ENCODE measurements around the gene DHX34. TPM values are rescaled to one million over a fixed set of nuclear protein-coding genes. Genes with fewer than 3 reads are reported as not detected.

Gene DHX34
- total RNA-seq, 1 donor from 2014 or later: 17.7 TPM

- H3K4me3 Mint-ChIP-seq (ENCODE audit: unreplicated experiment): peak overlapping the region; percentile 14
- TF ChIP-seq CTCF (IDR thresholded peaks at IDR 0.05; ENCODE audit: insufficient read depth, low read depth, low read length) (no peak), EZH2 (IDR thresholded peaks at IDR 0.05; ENCODE audit: insufficient read depth, low read length) (no peak)
- Histone ChIP-seq H2AFZ (ENCODE audit: low read depth, low read length) (no peak overlapping the region), H3K9ac (ENCODE audit: low read length) (no peak overlapping the region), H4K20me1 (ENCODE audit: insufficient read depth, low read length) (peaks cover 41% of the 10 kb centered on the region), H3K36me3 (ENCODE audit: insufficient read depth, low read length) (no peaks in the 10 kb centered on the region), H3K27ac (ENCODE audit: low read depth, low read length) (no peak overlapping the region), H3K79me2 (ENCODE audit: insufficient read depth, low read length) (peaks cover 3% of the 10 kb centered on the region), H3K9me3 (ENCODE audit: insufficient read depth, low read depth, low read length) (no peaks in the 10 kb centered on the region), H3K4me2 (ENCODE audit: low read length) (peak overlapping the region; percentile 33), H3K27me3 (ENCODE audit: insufficient read depth, low read length) (no peaks in the 10 kb centered on the region), H3K4me1 (ENCODE audit: insufficient read depth, low read length) (peaks cover 10% of the 10 kb centered on the region), H3K4me3 (ENCODE audit: insufficient read depth, low read depth, low read length) (no peak overlapping the region)
- no peaks in the 10 kb centered on the region for H3K27me3 Mint-ChIP-seq (ENCODE audit: low read depth, unreplicated experiment)
- peak; percentile 48 for DNase-seq (ENCODE audit: low read depth)
- H3K9me3 Mint-ChIP-seq (ENCODE audit: unreplicated experiment): no peaks in the 10 kb centered on the region
- H3K4me1 Mint-ChIP-seq (ENCODE audit: low read depth, unreplicated experiment): peaks cover 5% of the 10 kb centered on the region
- no peak overlapping the region for H3K27ac Mint-ChIP-seq (ENCODE audit: unreplicated experiment)
- peaks cover 21% of the 10 kb centered on the region for H3K36me3 Mint-ChIP-seq (ENCODE audit: low read depth, unreplicated experiment)
- no peak for FAIRE-seq
These were observed 21.0 kb downstream of the DHX34 start for GRCh38 chr19:47370045-47370611.

GRCh38 chr19:47371261-47371660 lies 22.1 kb downstream of the DHX34 start:
- Mint-ChIP-seq H3K36me3 (ENCODE audit: low read depth, unreplicated experiment) (peaks cover 19% of the 10 kb centered on the region), H3K27me3 (ENCODE audit: low read depth, unreplicated experiment) (no peaks in the 10 kb centered on the region), H3K9me3 (ENCODE audit: unreplicated experiment) (no peaks in the 10 kb centered on the region), H3K4me3 (ENCODE audit: unreplicated experiment) (no peak overlapping the region), H3K27ac (ENCODE audit: unreplicated experiment) (no peak overlapping the region), H3K4me1 (ENCODE audit: low read depth, unreplicated experiment) (peaks cover 5% of the 10 kb centered on the region)
- Histone ChIP-seq H3K27me3 (ENCODE audit: insufficient read depth, low read length) (no peaks in the 10 kb centered on the region), H3K4me2 (ENCODE audit: low read length) (no peak overlapping the region), H3K4me1 (ENCODE audit: insufficient read depth, low read length) (peaks cover 10% of the 10 kb centered on the region), H2AFZ (ENCODE audit: low read depth, low read length) (no peak overlapping the region), H3K79me2 (ENCODE audit: insufficient read depth, low read length) (peaks cover 3% of the 10 kb centered on the region), H3K4me3 (ENCODE audit: insufficient read depth, low read depth, low read length) (no peak overlapping the region), H3K36me3 (ENCODE audit: insufficient read depth, low read length) (peaks cover 2% of the 10 kb centered on the region), H3K9ac (ENCODE audit: low read length) (no peak overlapping the region), H3K9me3 (ENCODE audit: insufficient read depth, low read depth, low read length) (no peaks in the 10 kb centered on the region), H3K27ac (ENCODE audit: low read depth, low read length) (no peak overlapping the region), H4K20me1 (ENCODE audit: insufficient read depth, low read length) (peaks cover 45% of the 10 kb centered on the region)
- TF ChIP-seq CTCF (IDR thresholded peaks at IDR 0.05; ENCODE audit: insufficient read depth, low read depth, low read length): no peak
- TF ChIP-seq EZH2 (IDR thresholded peaks at IDR 0.05; ENCODE audit: insufficient read depth, low read length): no peak
- FAIRE-seq (no peak), DNase-seq (ENCODE audit: low read depth) (no peak)

- Histone ChIP-seq H3K9me3 (ENCODE audit: insufficient read depth, low read depth, low read length) (no peaks in the 10 kb centered on the region), H3K9ac (ENCODE audit: low read length) (no peak overlapping the region), H2AFZ (ENCODE audit: low read depth, low read length) (no peak overlapping the region), H3K79me2 (ENCODE audit: insufficient read depth, low read length) (peaks cover 3% of the 10 kb centered on the region), H4K20me1 (ENCODE audit: insufficient read depth, low read length) (peaks cover 45% of the 10 kb centered on the region), H3K4me1 (ENCODE audit: insufficient read depth, low read length) (peaks cover 10% of the 10 kb centered on the region), H3K4me2 (ENCODE audit: low read length) (no peak overlapping the region), H3K27me3 (ENCODE audit: insufficient read depth, low read length) (no peaks in the 10 kb centered on the region), H3K36me3 (ENCODE audit: insufficient read depth, low read length) (peaks cover 2% of the 10 kb centered on the region), H3K4me3 (ENCODE audit: insufficient read depth, low read depth, low read length) (no peak overlapping the region), H3K27ac (ENCODE audit: low read depth, low read length) (no peak overlapping the region)
- no peaks in the 10 kb centered on the region for H3K9me3 Mint-ChIP-seq (ENCODE audit: unreplicated experiment)
- no peaks in the 10 kb centered on the region for H3K27me3 Mint-ChIP-seq (ENCODE audit: low read depth, unreplicated experiment)
- TF ChIP-seq CTCF (IDR thresholded peaks at IDR 0.05; ENCODE audit: insufficient read depth, low read depth, low read length): no peak
- TF ChIP-seq EZH2 (IDR thresholded peaks at IDR 0.05; ENCODE audit: insufficient read depth, low read length): no peak
- no peak for DNase-seq (ENCODE audit: low read depth)
- H3K4me1 Mint-ChIP-seq (ENCODE audit: low read depth, unreplicated experiment): peaks cover 5% of the 10 kb centered on the region
- H3K4me3 Mint-ChIP-seq (ENCODE audit: unreplicated experiment): no peak overlapping the region
- FAIRE-seq: no peak
- H3K36me3 Mint-ChIP-seq (ENCODE audit: low read depth, unreplicated experiment): peaks cover 18% of the 10 kb centered on the region
- no peak overlapping the region for H3K27ac Mint-ChIP-seq (ENCODE audit: unreplicated experiment)
These were observed 23.5 kb downstream of the DHX34 start for GRCh38 chr19:47372603-47373002.
